ENCODE data around the gene ZNF672.

- no peak for TF ChIP-seq POLR2A (IDR thresholded peaks at IDR 0.05; ENCODE audit: low read depth, low read length)
- TF ChIP-seq POLR2AphosphoS5 (IDR thresholded peaks at IDR 0.05; ENCODE audit: low read depth, low read length), result no peak
- no peak for TF ChIP-seq TAF1 (IDR thresholded peaks at IDR 0.05; ENCODE audit: borderline replicate concordance, low read depth, low read length)
Measured at GRCh38 chr1:248861616-248862015, 23.6 kb downstream of the ZNF672 start.

Data from GM12892 (cell line).